ENCODE data around the gene IFIT1B.
A peak's percentile ranks its signal among the peaks of the same experiment; 100 is the strongest.

Gene IFIT1B

GRCh38 chr10:89413398-89413912 is 35.6 kb downstream of the IFIT1B start:
- DNase-seq (ENCODE audit: low spot score), result no peak

GRCh38 chr10:89414146-89414878 is 36.5 kb downstream of the IFIT1B start, which contains the start of gene IFIT5:
Gene IFIT5, plus strand, starts transcription at chr10:89414568. Its CDS starts 231 bp downstream, at chr10:89414799.
- DNase-seq (ENCODE audit: low spot score), result peak; percentile 68

- DNase-seq (ENCODE audit: low spot score), result peak; percentile 32
Observed at GRCh38 chr10:89414879-89415821, 37.3 kb downstream of the IFIT1B start.

GRCh38 chr10:89416465-89416864 is 38.6 kb downstream of the IFIT1B start:
- no peak for DNase-seq (ENCODE audit: low spot score)

- DNase-seq (ENCODE audit: low spot score), result peak; percentile 27
Observed at GRCh38 chr10:89419548-89419947, 41.7 kb downstream of the IFIT1B start.

- DNase-seq (ENCODE audit: low spot score), result no peak
Observed at GRCh38 chr10:89421018-89421476, 43.2 kb downstream of the IFIT1B start.

GRCh38 chr10:89425000-89425399 is 47.1 kb downstream of the IFIT1B start:
- no peak for DNase-seq (ENCODE audit: low spot score)

GRCh38 chr10:89426230-89426868 is 48.5 kb downstream of the IFIT1B start:
- peak; percentile 41 for DNase-seq (ENCODE audit: low spot score)

GRCh38 chr10:89427629-89428028 is 49.8 kb downstream of the IFIT1B start:
- DNase-seq (ENCODE audit: low spot score), result no peak

- DNase-seq (ENCODE audit: low spot score), result no peak
Observed at GRCh38 chr10:89428877-89429276, 51.0 kb downstream of the IFIT1B start.

- no peak for DNase-seq (ENCODE audit: low spot score)
Observed at GRCh38 chr10:89431977-89432376, 54.1 kb downstream of the IFIT1B start.

Measured in CD4-positive, alpha-beta T cell treated with Interleukin-15 for 4 hours (primary cell).